Measurements from ENCODE around the gene ST3GAL6. TPM values are rescaled to one million over a fixed set of nuclear protein-coding genes. Genes with fewer than 3 reads are reported as not detected.

Gene ST3GAL6
- polyA plus RNA-seq, 3 donors: 21.0 to 49.5 (median 22.8) TPM

GRCh38 chr3:98801043-98801747, 38.1 kb downstream of the ST3GAL6 start:
- 29% methylated on average over 1 of the region's 7 CpGs for WGBS (ENCODE audit: insufficient coverage)
- Histone ChIP-seq H3K79me2 (ENCODE audit: insufficient read depth, low read length) (no peaks in the 10 kb centered on the region), H3K27ac (ENCODE audit: low read depth in 1 of 2, low read length in 2 of 2) (no peak overlapping the region), H3K9ac (ENCODE audit: insufficient read depth, low read length, poor library complexity, severe bottlenecking) (no peak overlapping the region), H3K9me3 (replicated peaks in 1 of 2; ENCODE audit: control insufficient read depth in 1 of 2, insufficient read depth in 1 of 2, low read length in 2 of 2) (no peaks in the 10 kb centered on the region), H3K27me3 (ENCODE audit: control insufficient read depth in 2 of 2, insufficient read depth in 2 of 2, low read length in 2 of 2) (no peaks in the 10 kb centered on the region), H3K36me3 (replicated peaks in 1 of 2; ENCODE audit: control insufficient read depth in 1 of 2, insufficient read depth in 2 of 2, low read length in 2 of 2) (peaks cover 0 to 3% of the 10 kb centered on the region in 2 donors), H2AFZ (ENCODE audit: insufficient read depth, low read depth, low read length, poor library complexity, severe bottlenecking) (no peak overlapping the region), H3K4me2 (replicated peaks; ENCODE audit: extremely low read depth, low read length, poor library complexity, severe bottlenecking) (no peak overlapping the region), H3K4me3 (replicated peaks in 1 of 3; ENCODE audit: low read depth in 2 of 3, low read length in 3 of 3) (no peak overlapping the region), H4K20me1 (ENCODE audit: insufficient read depth, low read length) (no peaks in the 10 kb centered on the region), H3K4me1 (ENCODE audit: control insufficient read depth in 1 of 2, insufficient read depth in 2 of 2, low read length in 2 of 2) (no peaks in the 10 kb centered on the region)
- Mint-ChIP-seq H3K4me1 (no peaks in the 10 kb centered on the region), H3K9me3 (peaks cover 0 to 3% (median 0%) of the 10 kb centered on the region in 7 donors), H3K27ac (no peak overlapping the region), H3K4me3 (no peak overlapping the region), H3K27me3 (ENCODE audit: low read depth in 3 of 3) (peaks cover 0 to 2% (median 0%) of the 10 kb centered on the region in 3 donors), H3K36me3 (peaks cover under 1 to 10% of the 10 kb centered on the region in 2 donors)
- DNase-seq: no peak
- intact Hi-C loops (cut with micrococcal nuclease): no loop called here
- TF ChIP-seq CTCF (IDR thresholded peaks at IDR 0.05): no peak

GRCh38 chr3:98805571-98805970, 42.4 kb downstream of the ST3GAL6 start:
- no peak overlapping the region for H2AFZ ChIP-seq (ENCODE audit: insufficient read depth, low read depth, low read length, poor library complexity, severe bottlenecking)
- DNase-seq: no peak
- H3K9me3 ChIP-seq (replicated peaks in 1 of 2; ENCODE audit: control insufficient read depth in 1 of 2, insufficient read depth in 1 of 2, low read length in 2 of 2): no peaks in the 10 kb centered on the region
- Mint-ChIP-seq H3K36me3 (peaks cover 0 to 5% of the 10 kb centered on the region in 2 donors), H3K4me3 (no peak overlapping the region), H3K27me3 (ENCODE audit: low read depth in 3 of 3) (no peaks in the 10 kb centered on the region), H3K27ac (no peak overlapping the region), H3K4me1 (peaks cover 14% of the 10 kb centered on the region), H3K9me3 (peaks cover 0 to 3% (median 0%) of the 10 kb centered on the region in 7 donors)
- no peak for TF ChIP-seq CTCF (IDR thresholded peaks at IDR 0.05)
- no peaks in the 10 kb centered on the region for H3K27me3 ChIP-seq (ENCODE audit: control insufficient read depth in 2 of 2, insufficient read depth in 2 of 2, low read length in 2 of 2)
- intact Hi-C loops (cut with micrococcal nuclease): no loop called here
- H3K4me1 ChIP-seq (ENCODE audit: control insufficient read depth in 1 of 2, insufficient read depth in 2 of 2, low read length in 2 of 2): peaks cover 9 to 11% of the 10 kb centered on the region in 2 donors
- no peaks in the 10 kb centered on the region for H4K20me1 ChIP-seq (ENCODE audit: insufficient read depth, low read length)
- H3K36me3 ChIP-seq (replicated peaks in 1 of 2; ENCODE audit: control insufficient read depth in 1 of 2, insufficient read depth in 2 of 2, low read length in 2 of 2): no peaks in the 10 kb centered on the region
- H3K4me2 ChIP-seq (replicated peaks; ENCODE audit: extremely low read depth, low read length, poor library complexity, severe bottlenecking): no peak overlapping the region
- H3K79me2 ChIP-seq (ENCODE audit: insufficient read depth, low read length): no peaks in the 10 kb centered on the region
- no peak overlapping the region for H3K4me3 ChIP-seq (replicated peaks in 1 of 3; ENCODE audit: low read depth in 2 of 3, low read length in 3 of 3)
- WGBS (ENCODE audit: insufficient coverage): 100% methylated on average over 4 of the region's 6 CpGs
- no peak overlapping the region for H3K9ac ChIP-seq (ENCODE audit: insufficient read depth, low read length, poor library complexity, severe bottlenecking)
- no peak overlapping the region for H3K27ac ChIP-seq (ENCODE audit: low read depth in 1 of 2, low read length in 2 of 2)
